GM23338 (cell line): ENCODE measurements around the gene PLS3. TPM values are rescaled to one million over a fixed set of nuclear protein-coding genes. Genes with fewer than 3 reads are reported as not detected.

Source experiments
- ATAC-seq: fragments of 200-7000 bp; cut with Tn5 transposase; 3 replicates; pipeline ENCODE4 v1.9.1; 2020
- DNase-seq: peaks from one replicate; pipeline ENCODE4 v3.0.0-alpha.2; 2015; ENCODE audit warnings: low spot score
- H2AFZ ChIP-seq: fragments of 200-600 bp; sonication (generic); 2 replicates; pipeline ENCODE4 v1.8.0; 2016; ENCODE audit warnings: antibody characterized with exemption, mild to moderate bottlenecking, moderate library complexity
- H3F3A ChIP-seq: fragments of 200-600 bp; sonication (generic); replicated peaks from 2 replicates; pipeline ENCODE4 v1.8.0; 2017; ENCODE audit warnings: antibody characterized with exemption, mixed run types, low read depth
- H3K27ac ChIP-seq: fragments of 200-600 bp; sonication (generic); 2 replicates; pipeline ENCODE4 v1.6.1; 2016; ENCODE audit warnings: low read depth
- H3K27me3 ChIP-seq: fragments of 200-600 bp; sonication (generic); 2 replicates; pipeline ENCODE4 v1.8.0; 2016; ENCODE audit warnings: mild to moderate bottlenecking, mixed run types, moderate library complexity; ENCODE audit not compliant: insufficient read depth
- H3K36me3 ChIP-seq: fragments of 200-600 bp; sonication (generic); 2 replicates; pipeline ENCODE4 v1.8.0; 2016; ENCODE audit warnings: mild to moderate bottlenecking; ENCODE audit not compliant: insufficient read depth
- H3K4me1 ChIP-seq: fragments of 200-600 bp; sonication (generic); 2 replicates; pipeline ENCODE4 v1.8.0; 2016; ENCODE audit warnings: mild to moderate bottlenecking, moderate library complexity; ENCODE audit not compliant: insufficient read depth
- H3K4me2 ChIP-seq: fragments of 200-600 bp; sonication (generic); 2 replicates; pipeline ENCODE4 v1.7.1; 2017; ENCODE audit warnings: mixed run types
- H3K4me3 ChIP-seq: fragments of 200-600 bp; sonication (generic); 2 replicates; pipeline ENCODE4 v1.6.1; 2016; ENCODE audit warnings: mixed run types
- H3K79me2 ChIP-seq: fragments of 200-600 bp; sonication (generic); replicated peaks from 2 replicates; pipeline ENCODE4 v1.8.0; 2017; ENCODE audit warnings: mild to moderate bottlenecking; ENCODE audit not compliant: insufficient read depth
- H3K9me2 ChIP-seq: fragments of 200-600 bp; sonication (generic); 2 replicates; pipeline ENCODE4 v1.8.0; 2017; ENCODE audit not compliant: insufficient read depth
- H4K20me1 ChIP-seq: fragments of 200-600 bp; sonication (generic); replicated peaks from 2 replicates; pipeline ENCODE4 v1.8.0; 2017; ENCODE audit warnings: mild to moderate bottlenecking; ENCODE audit not compliant: insufficient read depth
- H3K27ac Mint-ChIP-seq: 2 replicates; pipeline ENCODE4 v1.8.0; 2020; ENCODE audit warnings: inconsistent platforms, mild to moderate bottlenecking, moderate library complexity, mixed read lengths
- H3K27me3 Mint-ChIP-seq: 3 replicates; pipeline ENCODE4 v1.8.0; 2022; ENCODE audit warnings: low read depth, mild to moderate bottlenecking, moderate library complexity, mixed read lengths, inconsistent platforms; ENCODE audit not compliant: insufficient read depth, poor library complexity
- H3K36me3 Mint-ChIP-seq: 3 replicates; pipeline ENCODE4 v1.8.0; 2021; ENCODE audit warnings: low read depth, mild to moderate bottlenecking, inconsistent platforms, moderate library complexity, mixed read lengths
- H3K4me1 Mint-ChIP-seq: 3 replicates; pipeline ENCODE4 v1.8.0; 2020; ENCODE audit warnings: mild to moderate bottlenecking, inconsistent platforms, mixed read lengths
- H3K4me3 Mint-ChIP-seq: 3 replicates; pipeline ENCODE4 v1.8.0; 2021; ENCODE audit warnings: moderate library complexity, mild to moderate bottlenecking, inconsistent platforms, mixed read lengths
- H3K9me3 Mint-ChIP-seq: 3 replicates; pipeline ENCODE4 v1.8.0; 2020; ENCODE audit warnings: moderate library complexity, mild to moderate bottlenecking, inconsistent platforms, mixed read lengths
- CREB1 ChIP-seq: fragments of 250-450 bp; sonication (Bioruptor Pico); IDR thresholded peaks from 2 replicates; pipeline ENCODE4 v1.5.0; 2020; ENCODE audit warnings: low read depth, mild to moderate bottlenecking, moderate library complexity
- CTCF ChIP-seq, 2 experiments: fragments of 200-600 bp in 1 of 2; sonication (generic) in 1 of 2; conservative IDR thresholded peaks; 2 replicates each; pipeline versions ENCODE4 v1.5.1 to v1.6.1; 2016 to 2017; ENCODE audit warnings: antibody characterized with exemption in 2 of 2, low read depth in 2 of 2, mild to moderate bottlenecking in 2 of 2, moderate library complexity in 1 of 2
- ETS1 ChIP-seq: IDR thresholded peaks from 2 replicates; pipeline ENCODE4 v1.6.1; 2016; ENCODE audit warnings: antibody characterized with exemption
- EZH2 ChIP-seq: fragments of 200-600 bp; sonication (generic); IDR thresholded peaks from one replicate; pipeline ENCODE4 v1.8.0; 2017; ENCODE audit warnings: antibody characterized with exemption, mild to moderate bottlenecking, low read depth; ENCODE audit not compliant: unreplicated experiment
- EZH2phosphoT487 ChIP-seq: fragments of 200-600 bp; sonication (generic); IDR thresholded peaks from one replicate; pipeline ENCODE4 v1.8.1; 2018; ENCODE audit warnings: antibody characterized with exemption; ENCODE audit not compliant: unreplicated experiment
- JUNB ChIP-seq: IDR thresholded peaks from one replicate; pipeline ENCODE4 v1.6.1; 2016; ENCODE audit warnings: antibody characterized with exemption; ENCODE audit not compliant: unreplicated experiment
- NANOG ChIP-seq: IDR thresholded peaks from 2 replicates; pipeline ENCODE4 v1.6.1; 2016; ENCODE audit warnings: antibody characterized with exemption, borderline replicate concordance
- POLR2AphosphoS5 ChIP-seq: IDR thresholded peaks from 2 replicates; pipeline ENCODE4 v1.6.1; 2016; ENCODE audit warnings: antibody characterized with exemption, low read depth
- REST ChIP-seq: IDR thresholded peaks from one replicate; pipeline ENCODE4 v1.6.1; 2018; ENCODE audit warnings: antibody characterized with exemption; ENCODE audit not compliant: unreplicated experiment
- STAT1 ChIP-seq: IDR thresholded peaks from one replicate; pipeline ENCODE4 v1.6.1; 2016; ENCODE audit warnings: antibody characterized with exemption; ENCODE audit not compliant: unreplicated experiment
- ZNF114 ChIP-seq: fragments of 250-450 bp; sonication (Bioruptor Pico); IDR thresholded peaks from 2 replicates; pipeline ENCODE4 v1.5.0; 2020; ENCODE audit warnings: mild to moderate bottlenecking, moderate library complexity
- ZNF331 ChIP-seq: fragments of 250-450 bp; sonication (Bioruptor Pico); IDR thresholded peaks from 2 replicates; pipeline ENCODE4 v1.5.0; 2020; ENCODE audit warnings: low read depth, mild to moderate bottlenecking, moderate library complexity
- ZNF462 ChIP-seq: fragments of 250-450 bp; sonication (Bioruptor Pico); IDR thresholded peaks from 2 replicates; pipeline ENCODE4 v1.5.0; 2020; ENCODE audit warnings: mild to moderate bottlenecking, moderate library complexity
- polyA plus RNA-seq: library from polyadenylated mRNA; unstranded; fragments of >200 nt; fragmentation: Nextera tagmentation; extraction: Ambion mirVana; gene quantifications from 2 replicates; pipeline ENCODE4 v1.2.1, GENCODE V29; 2016
- total RNA-seq: library from RNA; depleted of rRNA; stranded (reverse); fragments of >200 nt; shearing (Covaris generic); gene quantifications from 2 replicates; pipeline ENCODE4 v1.2.3, GENCODE V29; 2014

Gene PLS3
- total and polyA plus RNA-seq, 2 experiments from 2014 or later = 81.6 to 128 TPM

- Histone ChIP-seq H3K27ac (0 out of 2 replicates have a peak overlapping the region, but pooled peaks have one; percentile 36), H3K9me2 (no peaks in the 10 kb centered on the region), H3K4me3 (no peak overlapping the region), H3K4me2 (no peak overlapping the region), H3K79me2 (no peaks in the 10 kb centered on the region), H3K4me1 (no peaks in the 10 kb centered on the region; the same call in 1 of the 2 replicates), H3K27me3 (no peaks in the 10 kb centered on the region), H4K20me1 (no peaks in the 10 kb centered on the region), H2AFZ (no peak overlapping the region), H3F3A (no peaks in the 10 kb centered on the region), H3K36me3 (no peaks in the 10 kb centered on the region)
- Mint-ChIP-seq H3K4me1 (peaks cover 4% of the 10 kb centered on the region; the same call in 2 of the 3 replicates), H3K27ac (no peak overlapping the region), H3K36me3 (peaks cover 11% of the 10 kb centered on the region; the same call in 2 of the 3 replicates), H3K4me3 (no peak overlapping the region), H3K9me3 (no peaks in the 10 kb centered on the region), H3K27me3 (no peaks in the 10 kb centered on the region)
- TF ChIP-seq STAT1 (no peak), CTCF (conservative IDR thresholded peaks at IDR 0.05; ENCODE audit: low read depth in 2 of 2) (no peak), REST (no peak), JUNB (no peak), CREB1 (no peak), ETS1 (no peak), NANOG (no peak), ZNF114 (no peak), ZNF331 (CRISPR knock-in tag) (no peak), POLR2AphosphoS5 (no peak), EZH2 (no peak), EZH2phosphoT487 (no peak), ZNF462 (CRISPR knock-in tag) (no peak)
- DNase-seq (no peak), ATAC-seq (no peak)
Observed at GRCh38 chrX:115630204-115630603, 69.2 kb downstream of the PLS3 start.
